Right atrium auricular region (tissue), 2 donors: ENCODE data around the gene ERVK3-1. TPM values are rescaled to one million over a fixed set of nuclear protein-coding genes. Genes with fewer than 3 reads are reported as not detected.
"Not testable (repeated sequence)": the region's sequence is repeated elsewhere in the genome, so short reads cannot be mapped to it uniquely, and the experiment has no call there.

Experiments
- DNase-seq: peaks from one replicate; pipeline ENCODE4 v3.0.0-alpha.2; 2019; ENCODE audit warnings: low spot score
- H3K27ac ChIP-seq, 2 donors: fragments of 200-600 bp; sonication (generic); 1 replicate in 1 of 2; 2 replicates in 1 of 2; pipeline ENCODE4 v1.5.1; 2016 to 2019
- H3K27me3 ChIP-seq, 2 donors: fragments of 200-600 bp; sonication (generic); one replicate each; pipeline versions ENCODE4 v1.5.1 to v1.6.0; 2017 to 2019
- H3K36me3 ChIP-seq: fragments of 200-600 bp; sonication (generic); one replicate; pipeline ENCODE4 v1.5.1; 2016
- H3K4me1 ChIP-seq, 2 donors: fragments of 200-600 bp; sonication (generic); one replicate each; pipeline versions ENCODE4 v1.5.1 to v1.6.0; 2017 to 2019
- H3K4me3 ChIP-seq, 2 donors: fragments of 200-600 bp; sonication (generic); 1 replicate in 1 of 2; 2 replicates in 1 of 2; pipeline ENCODE4 v1.5.1; 2017 to 2019; ENCODE audit warnings: mild to moderate bottlenecking in 1 of 2, moderate library complexity in 1 of 2
- H3K9me3 ChIP-seq, 2 donors: fragments of 200-600 bp; sonication (generic); one replicate each; pipeline ENCODE4 v1.5.1; 2019
- CTCF ChIP-seq, 2 donors: fragments of 200-600 bp; sonication (generic); IDR thresholded peaks; one replicate each; pipeline ENCODE4 v1.5.1; 2019; ENCODE audit warnings: antibody characterized with exemption in 2 of 2
- total RNA-seq, 2 donors: library from RNA; depleted of rRNA; stranded (reverse); fragments of >200 nt; gene quantifications; one replicate each; pipeline ENCODE4 v1.1.0, GENCODE V29; 2016

ERVK3-1 gene
- total RNA-seq, 2 donors from 2014 or later: 20.9 to 32.6 TPM

- no peak for TF ChIP-seq CTCF (IDR thresholded peaks at IDR 0.05)
Observed at GRCh38 chr19:58338336-58338735, 33.2 kb downstream of the ERVK3-1 start.

GRCh38 chr19:58338825-58339558 is 33.8 kb downstream of the ERVK3-1 start:
- DNase-seq: no peak
- Histone ChIP-seq H3K9me3 (no peaks in the 10 kb centered on the region), H3K4me3 (no peak overlapping the region), H3K27me3 (no peaks in the 10 kb centered on the region), H3K4me1 (no peaks in the 10 kb centered on the region), H3K36me3 (peaks cover 26% of the 10 kb centered on the region), H3K27ac (no peak overlapping the region)
- TF ChIP-seq CTCF (IDR thresholded peaks at IDR 0.05): no peak

More at GRCh38 chr19:58338336-58338735, 33.2 kb downstream of the ERVK3-1 start:
- H3K4me1 ChIP-seq: no peaks in the 10 kb centered on the region
- H3K9me3 ChIP-seq: no peaks in the 10 kb centered on the region
- H3K27ac ChIP-seq: no peak overlapping the region
- H3K4me3 ChIP-seq: no peak overlapping the region
- no peaks in the 10 kb centered on the region for H3K27me3 ChIP-seq
- DNase-seq: no peak
- peaks cover 26% of the 10 kb centered on the region for H3K36me3 ChIP-seq

- Histone ChIP-seq H3K27ac (no peak overlapping the region), H3K4me3 (no peak overlapping the region), H3K36me3 (no peaks in the 10 kb centered on the region), H3K4me1 (peaks cover 0 to 13% of the 10 kb centered on the region in 2 donors), H3K27me3 (peaks cover 0 to 4% of the 10 kb centered on the region in 2 donors), H3K9me3 (no peaks in the 10 kb centered on the region)
- DNase-seq: no peak
- TF ChIP-seq CTCF (IDR thresholded peaks at IDR 0.05): no peak
Observed at GRCh38 chr19:58345558-58345957, 40.4 kb downstream of the ERVK3-1 start.

- Histone ChIP-seq H3K27me3 (peaks cover 0 to 4% of the 10 kb centered on the region in 2 donors), H3K4me1 (peaks cover 0 to 16% of the 10 kb centered on the region in 2 donors), H3K36me3 (no peaks in the 10 kb centered on the region), H3K27ac (peak overlapping the region; percentile 69 to 82), H3K4me3 (peak overlapping the region; percentile 64 to 67), H3K9me3 (no peaks in the 10 kb centered on the region)
- no peak for TF ChIP-seq CTCF (IDR thresholded peaks at IDR 0.05)
- peak; percentile 63 for DNase-seq
Observed at GRCh38 chr19:58346961-58347929, 42.1 kb downstream of the ERVK3-1 start.

GRCh38 chr19:58348080-58348479 is 42.9 kb downstream of the ERVK3-1 start:
- Histone ChIP-seq H3K4me1 (peaks cover 0 to 16% of the 10 kb centered on the region in 2 donors), H3K4me3 (peak overlapping the region; percentile 64 to 67), H3K27ac (peak overlapping the region; percentile 62 to 69)
- H3K36me3 ChIP-seq, H3K9me3 ChIP-seq, H3K27me3 ChIP-seq, DNase-seq: not testable (repeated sequence)

- Histone ChIP-seq H3K36me3 (no peaks in the 10 kb centered on the region), H3K4me3 (no peak overlapping the region), H3K4me1 (peaks cover 0 to 16% of the 10 kb centered on the region in 2 donors), H3K27ac (no peak overlapping the region), H3K9me3 (no peaks in the 10 kb centered on the region), H3K27me3 (peaks cover 0 to 4% of the 10 kb centered on the region in 2 donors)
- no peak for DNase-seq
- TF ChIP-seq CTCF (IDR thresholded peaks at IDR 0.05): no peak
Observed at GRCh38 chr19:58349590-58349989, 44.4 kb downstream of the ERVK3-1 start.
